ENCODE measurements around the gene APBA2.

The APBA2 gene

GRCh38 chr15:29122506-29122905, 236.7 kb downstream of the APBA2 start:
- ChIA-PET CTCF (interaction anchor here (0.6 kb wide), 1 partner anchor 12 kb away, joined by 6 read pairs; no protein-coding TSS in a partner anchor), POLR2A (no interaction called here)
- no peak overlapping the region for H3K27ac ChIP-seq (ENCODE audit: extremely low read depth, low read depth, low read length)
- no peaks in the 10 kb centered on the region for H3K9me3 ChIP-seq (ENCODE audit: control insufficient read depth, insufficient read depth, low read depth, low read length)
- H3K36me3 ChIP-seq (ENCODE audit: control insufficient read depth in 2 of 2, insufficient read depth in 1 of 2, low read length in 2 of 2) = no peaks in the 10 kb centered on the region
- no peaks in the 10 kb centered on the region for H3K4me1 ChIP-seq (ENCODE audit: control insufficient read depth, insufficient read depth, low read length)
- no peak overlapping the region for H3K4me3 ChIP-seq (ENCODE audit: low read depth, low read length)
- 0 out of 2 replicates have a peak, but pooled peaks have one; percentile 31 for TF ChIP-seq ZNF600 (tag by site-specific recombination; IDR thresholded peaks at IDR 0.05)
- TF ChIP-seq ZBTB10 (tag by site-specific recombination; IDR thresholded peaks at IDR 0.05) = no peak

GRCh38 chr15:29123171-29123570, 237.4 kb downstream of the APBA2 start:
- H3K36me3 ChIP-seq (ENCODE audit: control insufficient read depth in 2 of 2, insufficient read depth in 1 of 2, low read length in 2 of 2) = no peaks in the 10 kb centered on the region
- H3K4me3 ChIP-seq (ENCODE audit: low read depth, low read length) = no peak overlapping the region
- TF ChIP-seq PRDM2 (tag by site-specific recombination; IDR thresholded peaks at IDR 0.05; ENCODE audit: borderline replicate concordance) = no peak
- no peak for TF ChIP-seq SALL2 (tag by site-specific recombination; IDR thresholded peaks at IDR 0.05; ENCODE audit: borderline replicate concordance)
- no peak for TF ChIP-seq ZNF350 (tag by site-specific recombination; IDR thresholded peaks at IDR 0.05)
- no peak for TF ChIP-seq MZF1 (tag by site-specific recombination; IDR thresholded peaks at IDR 0.05; ENCODE audit: borderline replicate concordance)
- ChIA-PET CTCF (no interaction called here), POLR2A (no interaction called here)
- H3K4me1 ChIP-seq (ENCODE audit: control insufficient read depth, insufficient read depth, low read length) = no peaks in the 10 kb centered on the region
- H3K9me3 ChIP-seq (ENCODE audit: control insufficient read depth, insufficient read depth, low read depth, low read length) = no peaks in the 10 kb centered on the region
- H3K27ac ChIP-seq (ENCODE audit: extremely low read depth, low read depth, low read length) = no peak overlapping the region

GRCh38 chr15:29123991-29124390, 238.2 kb downstream of the APBA2 start:
- Histone ChIP-seq H3K4me3 (ENCODE audit: low read depth, low read length) (no peak overlapping the region), H3K4me1 (ENCODE audit: control insufficient read depth, insufficient read depth, low read length) (no peaks in the 10 kb centered on the region), H3K27ac (ENCODE audit: extremely low read depth, low read depth, low read length) (no peak overlapping the region), H3K9me3 (ENCODE audit: control insufficient read depth, insufficient read depth, low read depth, low read length) (no peaks in the 10 kb centered on the region), H3K36me3 (ENCODE audit: control insufficient read depth in 2 of 2, insufficient read depth in 1 of 2, low read length in 2 of 2) (no peaks in the 10 kb centered on the region)
- CTCF ChIA-PET = no interaction called here
- TF ChIP-seq MZF1 (tag by site-specific recombination; IDR thresholded peaks at IDR 0.05; ENCODE audit: borderline replicate concordance) (no peak), ZNF837 (tag by site-specific recombination; IDR thresholded peaks at IDR 0.05) (no peak), ZNF610 (tag by site-specific recombination; IDR thresholded peaks at IDR 0.05; ENCODE audit: borderline replicate concordance) (no peak), ZNF473 (tag by site-specific recombination; IDR thresholded peaks at IDR 0.05) (no peak), ZNF677 (tag by site-specific recombination; IDR thresholded peaks at IDR 0.05) (no peak), TCF7L2 (IDR thresholded peaks at IDR 0.05; ENCODE audit: borderline replicate concordance, low read depth, low read length) (no peak), ZNF114 (tag by site-specific recombination; IDR thresholded peaks at IDR 0.05) (no peak), ZNF664 (tag by site-specific recombination; IDR thresholded peaks at IDR 0.05) (no peak), KLF7 (tag by site-specific recombination; IDR thresholded peaks at IDR 0.05; ENCODE audit: borderline replicate concordance) (no peak), ZBTB21 (tag by site-specific recombination; IDR thresholded peaks at IDR 0.05) (no peak), ZNF404 (tag by site-specific recombination; IDR thresholded peaks at IDR 0.05) (no peak), ZNF19 (tag by site-specific recombination; IDR thresholded peaks at IDR 0.05; ENCODE audit: low read depth) (no peak)
- POLR2A ChIA-PET = no interaction called here
